Measurements from ENCODE around the gene MON1B.

- TF ChIP-seq CTCF (IDR thresholded peaks at IDR 0.05) (no peak), POLR2A (IDR thresholded peaks at IDR 0.05) (no peak)
Measured at GRCh38 chr16:77219437-77219836, 28.4 kb downstream of the MON1B start.
